ENCODE measurements around the gene TDO2.
"Not testable (repeated sequence)": the region's sequence is repeated elsewhere in the genome, so short reads cannot be mapped to it uniquely, and the experiment has no call there.

The TDO2 gene

GRCh38 chr4:155903453-155903852, at the start of gene TDO2:
Gene TDO2, plus strand, starts transcription at chr4:155903696. Its CDS starts 63 bp downstream, at chr4:155903759.
- in situ Hi-C loops (cut with MboI; ENCODE audit: low sequenced_read_pairs): no loop called here

DNA sequence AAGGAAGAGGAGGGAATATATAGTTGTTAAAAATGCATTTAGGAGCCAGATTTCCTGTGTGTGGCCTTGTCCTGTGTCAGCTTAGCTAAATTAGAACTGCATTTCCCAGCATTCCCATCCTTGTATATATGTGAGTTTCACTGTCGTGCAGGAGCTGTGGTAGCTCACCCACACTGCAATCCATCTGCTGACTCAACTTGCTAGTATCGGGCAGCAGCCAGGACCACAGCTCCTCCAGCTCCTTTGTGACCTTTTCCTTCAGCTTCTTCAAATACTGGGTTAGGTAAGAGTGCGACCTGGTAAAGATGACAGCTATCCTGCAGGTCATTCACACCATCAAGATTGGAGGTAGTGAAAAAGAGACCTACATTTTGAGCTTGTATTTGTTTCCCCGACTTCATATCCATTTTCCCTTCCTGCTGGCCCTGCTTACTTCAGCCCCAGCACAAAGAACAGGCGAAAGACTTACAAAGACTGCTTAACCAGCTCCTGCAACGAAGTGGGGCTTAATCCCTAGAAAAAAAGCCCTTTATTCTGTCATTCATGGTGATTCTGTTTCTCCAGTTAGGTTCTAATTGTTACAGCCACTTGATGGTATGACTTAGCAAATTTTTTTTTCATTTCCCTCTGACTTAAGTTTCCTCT, 48.8 kb upstream of the TDO2 start:
- in situ Hi-C loops (cut with MboI; ENCODE audit: low sequenced_read_pairs): no loop called here

DNA sequence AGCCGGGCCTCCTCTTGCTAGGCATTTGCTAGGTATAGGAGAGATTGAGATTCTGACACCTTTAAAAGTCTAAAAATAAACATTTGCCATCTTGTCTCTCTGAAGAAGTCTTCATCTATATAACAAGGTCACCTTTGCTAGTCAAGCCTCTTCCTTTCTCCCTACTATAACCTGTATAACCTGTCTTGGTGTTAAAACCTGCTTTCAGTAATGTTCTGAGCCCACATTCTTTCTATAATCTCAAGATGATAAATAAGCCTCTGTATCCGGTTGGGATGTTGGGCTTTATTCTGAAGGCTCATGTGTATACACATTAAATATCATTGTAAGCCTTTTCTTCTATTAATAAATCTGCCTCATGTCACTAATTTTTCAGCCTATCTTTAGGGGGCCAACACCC, 47.6 kb upstream of the TDO2 start:
- in situ Hi-C loops (cut with MboI; ENCODE audit: low sequenced_read_pairs): no loop called here

- in situ Hi-C loops (cut with MboI; ENCODE audit: low sequenced_read_pairs): no loop called here
Measured at GRCh38 chr4:155866177-155866576, 37.3 kb upstream of the TDO2 start, which contains the start of gene ASIC5. Gene ASIC5, minus strand, starts transcription at chr4:155866277. Its CDS starts 51 bp downstream, at chr4:155866226.

DNA sequence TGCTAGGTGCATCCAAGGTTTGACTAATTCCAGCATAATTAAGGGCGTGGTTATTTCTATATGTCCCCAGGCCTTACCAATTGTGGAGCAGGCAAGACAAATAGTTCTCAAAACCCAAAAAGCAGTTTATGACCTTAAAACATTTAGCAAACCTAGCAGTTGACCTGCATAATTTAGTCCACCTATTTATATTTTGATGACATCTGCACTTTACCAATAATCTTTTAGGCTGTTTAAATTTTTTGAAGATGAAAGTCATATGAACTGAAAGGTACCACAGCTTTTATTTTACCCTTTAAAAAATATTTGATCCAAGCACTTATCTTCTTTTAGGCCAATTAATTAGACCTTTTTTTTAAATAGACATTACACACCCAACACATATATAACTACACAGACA, 27.6 kb upstream of the TDO2 start:
- in situ Hi-C loops (cut with MboI; ENCODE audit: low sequenced_read_pairs): no loop called here

DNA sequence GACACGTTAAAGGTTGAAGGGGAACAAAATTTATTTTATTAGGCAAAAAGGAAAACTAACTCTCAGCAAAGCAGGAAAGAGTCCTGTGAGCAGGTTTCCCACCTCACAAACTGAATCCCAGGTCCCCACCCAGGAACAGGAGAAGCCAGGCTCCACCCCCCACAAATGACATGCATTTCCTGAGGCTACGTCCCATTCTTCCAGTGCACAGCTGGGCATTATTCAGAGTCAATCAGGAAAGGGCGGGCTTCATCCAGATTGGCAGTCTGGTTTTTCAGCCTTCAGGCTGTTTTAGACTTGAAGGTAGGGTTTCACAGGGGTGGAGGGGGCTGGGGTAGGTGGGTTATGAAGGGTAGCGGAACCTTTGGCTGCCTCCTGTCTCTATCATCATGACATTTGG, 25.5 kb upstream of the TDO2 start:
- in situ Hi-C loops (cut with MboI; ENCODE audit: low sequenced_read_pairs): no loop called here

- in situ Hi-C loops (cut with MboI; ENCODE audit: low sequenced_read_pairs): no loop called here
Measured at GRCh38 chr4:155878611-155879010, 24.9 kb upstream of the TDO2 start.

- in situ Hi-C loops (cut with MboI; ENCODE audit: low sequenced_read_pairs): no loop called here
Measured at GRCh38 chr4:155879767-155880166, 23.7 kb upstream of the TDO2 start.

DNA sequence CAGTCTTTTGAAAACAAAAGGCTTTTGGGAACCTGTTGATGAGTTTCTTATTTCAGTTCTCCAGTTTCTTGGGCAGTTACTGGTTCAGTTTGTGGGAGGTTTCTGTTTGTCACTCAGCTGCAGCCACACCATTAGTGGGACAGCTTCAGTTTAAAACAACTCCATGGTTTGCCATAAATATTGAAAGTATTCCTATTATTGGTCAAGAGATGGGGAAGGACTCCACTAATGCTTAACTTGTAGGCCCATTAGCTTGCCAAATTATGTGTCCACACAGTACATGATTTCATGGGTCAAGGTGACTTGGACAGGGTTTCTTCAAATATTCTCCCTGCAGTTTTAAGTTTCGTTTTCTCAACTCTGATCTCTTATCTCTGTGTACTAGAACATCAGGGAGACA, 21.9 kb upstream of the TDO2 start:
- in situ Hi-C loops (cut with MboI; ENCODE audit: low sequenced_read_pairs): no loop called here

DNA sequence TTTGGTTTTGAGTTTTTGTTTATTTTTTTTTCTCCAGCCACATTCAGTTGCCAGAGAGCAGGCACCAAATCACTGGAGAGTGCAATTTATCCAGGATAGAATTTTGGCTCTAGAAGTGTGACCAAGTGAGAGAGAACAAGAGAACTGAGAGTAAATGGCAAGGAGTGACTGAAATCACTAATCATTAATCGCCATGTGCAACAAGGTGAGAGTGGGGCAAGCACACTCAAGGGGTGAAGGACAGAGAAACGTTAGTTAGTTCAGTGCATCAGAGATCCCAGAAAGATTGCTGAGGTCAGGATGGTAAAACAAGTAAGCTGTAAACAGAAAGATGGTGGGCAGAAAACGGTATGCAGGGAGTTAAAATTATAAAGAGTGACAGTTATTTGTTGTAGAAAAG, 19.6 kb upstream of the TDO2 start:
- in situ Hi-C loops (cut with MboI; ENCODE audit: low sequenced_read_pairs): no loop called here

GRCh38 chr4:155885666-155886065, 17.8 kb upstream of the TDO2 start:
- in situ Hi-C loops (cut with MboI; ENCODE audit: low sequenced_read_pairs): no loop called here

DNA sequence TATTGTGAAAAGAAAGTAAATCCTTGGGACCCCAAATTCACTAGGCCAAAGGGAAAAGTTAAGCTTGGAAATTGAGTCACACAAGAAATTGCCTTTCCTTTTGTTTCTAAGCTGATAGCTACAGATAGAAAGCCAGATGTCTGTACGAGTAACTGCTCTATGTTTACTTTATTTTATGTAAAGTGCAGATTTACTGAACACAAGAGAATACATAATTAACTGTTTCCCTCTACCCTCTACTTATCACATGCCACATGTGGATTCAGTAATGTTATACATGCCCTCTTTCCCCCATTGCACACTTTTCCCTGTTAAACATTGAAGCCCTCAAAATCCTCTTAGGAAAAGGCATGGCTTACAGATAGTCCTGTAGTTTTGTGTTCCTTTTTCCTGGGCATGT, 16.5 kb upstream of the TDO2 start:
- in situ Hi-C loops (cut with MboI; ENCODE audit: low sequenced_read_pairs): no loop called here

- in situ Hi-C loops (cut with MboI; ENCODE audit: low sequenced_read_pairs): no loop called here
Measured at GRCh38 chr4:155887847-155888570, 15.5 kb upstream of the TDO2 start.

GRCh38 chr4:155889031-155889793, 14.3 kb upstream of the TDO2 start:
- in situ Hi-C loops (cut with MboI; ENCODE audit: low sequenced_read_pairs): no loop called here

- in situ Hi-C loops (cut with MboI; ENCODE audit: low sequenced_read_pairs): no loop called here
Measured at GRCh38 chr4:155889946-155890345, 13.6 kb upstream of the TDO2 start.

- in situ Hi-C loops (cut with MboI; ENCODE audit: low sequenced_read_pairs): no loop called here
Measured at GRCh38 chr4:155891058-155891457, 12.4 kb upstream of the TDO2 start.

GRCh38 chr4:155898371-155898770, 5.1 kb upstream of the TDO2 start:
- in situ Hi-C loops (cut with MboI; ENCODE audit: low sequenced_read_pairs): not testable (repeated sequence)

DNA sequence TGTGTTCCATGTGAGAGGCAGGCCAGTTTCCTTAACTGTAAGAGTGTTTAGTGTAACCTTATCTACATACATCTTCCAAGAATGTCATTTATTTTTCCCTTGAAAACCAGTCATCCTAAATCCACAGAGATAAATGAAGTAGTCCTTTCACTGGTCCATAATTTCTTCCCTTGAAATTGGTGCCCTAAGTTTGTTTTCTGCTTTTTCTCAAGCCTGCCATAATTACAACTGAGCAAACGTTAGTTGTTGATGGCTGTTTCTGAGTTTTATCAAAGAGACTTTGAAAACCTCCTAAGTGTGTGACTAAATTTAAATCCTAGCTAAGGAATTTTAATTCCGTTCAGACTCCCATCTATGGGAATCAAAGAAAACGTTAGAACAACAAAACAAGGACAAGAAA, 3.6 kb upstream of the TDO2 start:
- in situ Hi-C loops (cut with MboI; ENCODE audit: low sequenced_read_pairs): no loop called here

DNA sequence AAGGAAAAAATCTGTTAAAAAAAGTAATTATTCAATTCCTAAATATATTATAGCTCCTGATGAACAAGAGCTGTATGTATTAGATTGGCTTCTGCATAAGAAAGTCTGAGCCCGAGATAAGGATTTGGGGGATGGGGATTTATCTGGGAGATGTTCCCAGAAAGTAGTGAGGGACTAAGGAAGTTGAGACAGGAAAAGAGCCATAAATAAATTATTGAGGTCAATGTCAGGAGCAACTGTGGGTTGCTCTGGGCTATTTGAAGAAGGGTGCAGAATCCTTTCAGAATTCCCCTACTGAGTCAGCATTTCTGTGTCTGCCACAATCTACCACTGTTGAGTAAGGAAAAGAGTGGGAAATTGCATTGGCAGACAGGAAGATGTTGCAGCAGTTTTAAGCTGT, 3.1 kb upstream of the TDO2 start:
- in situ Hi-C loops (cut with MboI; ENCODE audit: low sequenced_read_pairs): no loop called here

GRCh38 chr4:155901013-155901412, 2.5 kb upstream of the TDO2 start:
- in situ Hi-C loops (cut with MboI; ENCODE audit: low sequenced_read_pairs): no loop called here

DNA sequence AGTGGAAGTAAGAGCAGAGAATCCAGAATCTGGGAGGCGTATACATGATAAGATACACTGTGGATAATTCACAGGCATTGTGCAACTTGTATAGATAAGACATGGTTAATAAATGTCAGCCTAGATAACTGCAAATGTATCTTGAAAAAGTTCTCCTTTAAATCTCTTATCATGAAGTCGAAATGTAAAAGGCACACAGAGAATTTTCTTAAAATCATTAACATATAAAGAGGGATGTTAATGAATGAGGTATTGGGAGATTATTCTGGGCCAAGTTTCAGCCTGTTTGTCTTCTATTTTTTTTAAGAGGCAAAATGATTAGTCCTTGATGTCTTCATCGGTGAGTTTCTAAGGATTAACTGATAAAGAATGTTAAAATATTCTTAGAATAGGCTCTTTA, 835 bp downstream of the TDO2 start:
- in situ Hi-C loops (cut with MboI; ENCODE audit: low sequenced_read_pairs): no loop called here
